ENCODE measurements around the gene SNED1.

- TF ChIP-seq POLR2AphosphoS5 (IDR thresholded peaks at IDR 0.05; ENCODE audit: borderline replicate concordance, low read depth, low read length) (no peak), EZH2 (IDR thresholded peaks at IDR 0.05) (no peak)
Measured at GRCh38 chr2:241126201-241126611, 127.8 kb downstream of the SNED1 start.
